ENCODE results near the gene SLC14A1.

The SLC14A1 gene

DNA sequence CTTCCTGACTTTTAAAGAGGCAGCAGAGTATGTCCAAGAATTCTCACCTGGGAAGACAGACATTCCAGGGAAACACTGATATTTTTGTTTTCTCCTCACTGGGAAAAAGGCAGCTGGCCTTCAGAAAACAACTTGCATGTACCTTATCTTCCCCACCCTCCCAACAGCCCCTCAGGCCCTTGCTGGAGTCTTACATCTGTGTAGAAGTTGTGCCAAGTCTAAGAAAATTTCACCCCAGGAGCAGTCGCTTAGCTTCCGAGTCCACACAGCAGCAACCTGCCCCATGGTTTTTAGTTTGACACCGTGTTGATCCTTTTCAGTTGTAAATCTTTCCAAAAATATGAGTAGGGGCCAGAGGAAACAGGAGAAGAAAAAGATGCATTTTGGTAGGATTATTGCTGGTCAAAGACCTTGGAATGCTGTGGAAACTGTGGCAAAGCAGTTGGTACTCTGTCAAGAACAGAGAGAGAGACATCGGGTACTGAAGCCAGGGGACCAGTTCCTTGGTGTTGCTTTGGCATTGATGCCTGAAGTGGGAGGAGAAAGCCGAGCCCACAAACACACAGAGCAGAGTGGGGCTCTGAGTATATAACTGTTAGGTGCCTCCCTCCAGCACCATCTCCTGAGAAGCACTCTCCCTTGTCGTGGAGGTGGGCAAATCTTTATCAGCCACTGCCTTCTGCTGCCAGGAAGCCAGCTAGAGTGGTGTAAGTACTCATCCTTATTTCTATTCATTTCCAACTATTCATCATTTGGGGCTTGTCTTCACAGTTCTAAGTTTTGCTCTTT, at the start of gene SLC14A1:
Gene SLC14A1, plus strand, starts transcription at position 615 of the 789 bp plus-strand sequence. CDS start 6,140 bp downstream, outside the sequence.
- no peak for DNase-seq (ENCODE audit: low read depth in 2 of 2)

- DNase-seq (ENCODE audit: low read depth in 2 of 2): no peak
These were observed 46.6 kb upstream of the SLC14A1 start for GRCh38 chr18:45677276-45677807.

DNA sequence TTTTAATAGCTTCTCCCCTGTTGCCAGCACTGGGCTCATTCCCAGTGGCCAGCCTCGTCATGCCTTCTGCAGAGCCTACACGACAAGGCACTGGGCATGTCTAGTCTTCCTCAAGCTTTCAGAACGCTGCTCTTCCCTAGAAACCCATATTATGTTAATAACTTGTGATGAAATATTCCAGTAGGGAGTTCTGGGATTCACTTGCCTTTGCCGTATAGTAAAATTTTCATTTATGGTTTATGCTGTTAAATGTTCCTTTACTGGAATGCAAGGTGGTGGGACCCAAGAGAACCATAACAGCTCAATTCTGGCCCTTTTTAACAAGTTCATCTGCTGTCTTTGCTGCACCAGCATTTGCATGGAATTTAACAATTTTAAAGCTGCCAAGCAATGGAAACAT, 45.5 kb upstream of the SLC14A1 start:
- DNase-seq (ENCODE audit: low read depth in 2 of 2): no peak

DNA sequence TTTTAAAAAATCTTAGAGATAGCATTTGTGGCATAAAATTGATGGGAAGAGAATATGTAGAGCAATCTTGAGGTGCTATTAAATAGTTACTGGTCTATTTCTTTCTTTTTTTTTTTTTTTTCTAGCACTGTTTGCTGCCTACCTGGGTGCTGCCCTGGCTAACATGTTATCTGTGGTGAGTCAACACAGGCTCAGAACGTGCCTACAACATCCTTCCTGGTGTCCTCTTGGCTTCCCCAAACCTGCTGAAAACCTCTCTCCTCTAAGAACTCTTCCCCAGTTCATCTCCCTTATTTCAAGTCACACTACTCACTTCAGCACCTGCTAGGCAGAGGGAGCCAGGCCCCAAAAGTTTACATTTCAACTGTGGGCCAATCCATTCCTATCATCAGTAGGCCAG, 45.1 kb upstream of the SLC14A1 start:
- DNase-seq (ENCODE audit: low read depth in 2 of 2): no peak

DNA sequence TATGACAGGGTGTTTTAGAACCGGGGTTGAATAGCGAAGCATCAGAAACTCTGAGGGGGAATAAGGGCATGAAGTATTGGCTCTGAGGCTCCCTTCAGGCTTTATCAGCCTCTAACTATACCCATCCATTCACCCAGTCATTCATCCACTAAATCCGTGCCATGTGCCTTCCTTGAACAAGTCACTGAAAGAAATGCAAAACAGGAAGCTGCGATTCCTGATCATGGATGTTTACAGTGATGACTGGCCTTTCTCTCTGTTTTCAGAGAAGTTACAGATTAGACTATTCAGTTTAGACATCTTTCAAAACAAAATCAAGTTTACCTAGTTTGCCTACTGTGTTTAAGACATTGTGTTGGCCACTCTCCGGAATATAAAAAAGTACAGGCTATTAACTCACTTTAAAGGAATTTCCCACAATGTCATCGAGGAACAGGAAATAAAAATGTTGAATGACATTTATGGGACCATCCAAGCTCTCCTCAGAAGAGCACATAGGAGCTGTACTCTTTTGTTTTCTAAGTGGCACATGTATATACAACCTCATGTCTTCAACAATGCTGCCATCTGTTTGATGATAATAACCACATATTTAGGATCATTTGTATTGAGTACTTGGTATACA, 43.8 kb upstream of the SLC14A1 start:
- no peak for DNase-seq (ENCODE audit: low read depth in 2 of 2)

- DNase-seq (ENCODE audit: low read depth in 2 of 2): no peak
These were observed 41.8 kb upstream of the SLC14A1 start for GRCh38 chr18:45682181-45682580.

DNA sequence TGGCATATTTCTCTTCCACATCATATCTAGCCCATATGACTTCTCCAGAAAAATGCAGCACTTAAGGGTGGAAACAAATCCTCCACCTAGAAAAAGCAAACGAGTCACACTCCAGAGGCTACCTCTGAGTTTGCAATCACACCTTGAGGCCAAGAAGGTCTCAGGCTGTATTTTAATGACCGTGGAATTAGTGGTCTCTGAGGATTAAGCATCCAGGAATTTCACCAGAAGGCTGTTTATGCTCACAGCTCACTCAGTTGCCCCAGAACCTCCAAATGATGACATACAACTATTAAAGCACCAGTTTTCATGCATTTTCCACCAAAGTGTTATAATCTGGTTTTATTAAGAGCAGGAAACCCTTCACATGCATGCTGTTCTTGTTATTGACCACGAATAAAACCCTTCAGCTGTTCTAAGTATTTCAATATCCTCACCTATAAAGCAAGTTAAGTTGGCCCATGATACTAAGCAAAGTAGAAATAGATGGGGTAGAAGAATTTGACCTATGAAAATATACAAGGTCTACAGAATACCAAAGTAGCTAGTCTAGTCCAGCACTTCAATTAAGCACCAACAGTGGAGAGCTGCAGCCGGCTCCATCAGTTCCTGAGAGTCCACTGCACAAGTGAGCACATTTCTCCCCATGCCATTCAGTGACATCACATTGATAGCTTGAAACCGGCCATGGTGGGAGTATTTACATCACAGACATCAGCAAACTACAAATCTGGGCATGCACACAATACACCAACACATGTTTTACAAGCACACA, 39.5 kb upstream of the SLC14A1 start:
- peak in 1 of 2 experiments; percentile 12 for DNase-seq (ENCODE audit: low read depth in 2 of 2)

DNA sequence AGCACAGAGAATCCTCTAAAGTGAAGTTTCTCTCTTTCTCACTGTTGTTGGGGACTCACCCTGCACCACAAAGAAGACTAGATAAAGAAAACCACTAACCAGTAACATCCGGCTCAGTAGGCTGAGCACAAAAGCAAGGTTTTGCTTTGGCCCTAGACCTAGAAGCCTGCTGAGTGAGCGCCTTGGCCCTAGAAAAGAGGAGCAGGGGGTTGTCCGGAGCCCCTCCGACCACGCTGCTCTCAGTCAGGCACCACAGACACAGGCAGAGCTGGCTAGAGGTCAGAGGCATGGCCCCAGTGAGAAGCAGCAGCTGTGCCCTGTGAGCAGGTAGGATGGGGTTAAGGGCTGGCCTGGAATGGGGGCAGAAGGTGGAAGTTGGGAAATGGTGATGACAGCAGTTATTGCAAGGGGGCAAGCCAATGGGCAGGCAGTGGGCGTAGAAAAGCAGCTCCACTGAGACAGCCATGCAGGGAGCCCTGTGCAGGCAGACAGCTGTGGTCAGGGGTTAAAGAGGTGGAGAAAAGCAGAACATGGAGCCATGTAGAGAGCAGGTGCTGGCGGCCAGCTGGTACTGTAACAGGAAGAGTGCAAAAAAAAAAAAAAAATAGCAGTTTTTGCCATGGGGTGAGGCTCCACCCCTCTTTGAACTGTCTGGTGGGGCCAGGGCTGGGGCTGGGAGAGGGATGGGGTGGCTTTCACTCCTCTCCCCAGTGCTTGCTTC, 36.9 kb upstream of the SLC14A1 start:
- DNase-seq (ENCODE audit: low read depth in 2 of 2): no peak

DNA sequence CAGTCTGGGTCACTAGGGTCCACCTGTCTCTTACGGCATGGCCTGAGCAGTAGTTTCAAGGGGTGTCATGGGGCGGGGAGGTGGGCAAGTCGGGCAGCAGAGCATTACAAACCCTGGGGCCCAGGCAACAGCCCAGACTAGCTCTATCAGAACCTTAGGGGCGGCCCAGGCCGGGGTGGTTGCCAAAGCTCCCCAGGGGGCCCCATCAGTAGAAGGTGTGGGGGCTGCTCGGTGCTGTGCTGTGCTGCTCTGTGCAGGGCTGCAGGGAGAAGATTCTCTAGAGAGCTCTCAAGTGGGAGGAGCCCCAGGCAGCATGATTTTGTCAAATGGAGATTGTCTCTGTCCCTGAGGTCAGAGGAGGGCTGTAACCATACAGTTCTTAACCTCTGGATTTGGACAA, 36.4 kb upstream of the SLC14A1 start:
- DNase-seq (ENCODE audit: low read depth in 2 of 2): no peak

- peak in 1 of 2 experiments; percentile 9 for DNase-seq (ENCODE audit: low read depth in 2 of 2)
These were observed 35.9 kb upstream of the SLC14A1 start for GRCh38 chr18:45688113-45688512.

DNA sequence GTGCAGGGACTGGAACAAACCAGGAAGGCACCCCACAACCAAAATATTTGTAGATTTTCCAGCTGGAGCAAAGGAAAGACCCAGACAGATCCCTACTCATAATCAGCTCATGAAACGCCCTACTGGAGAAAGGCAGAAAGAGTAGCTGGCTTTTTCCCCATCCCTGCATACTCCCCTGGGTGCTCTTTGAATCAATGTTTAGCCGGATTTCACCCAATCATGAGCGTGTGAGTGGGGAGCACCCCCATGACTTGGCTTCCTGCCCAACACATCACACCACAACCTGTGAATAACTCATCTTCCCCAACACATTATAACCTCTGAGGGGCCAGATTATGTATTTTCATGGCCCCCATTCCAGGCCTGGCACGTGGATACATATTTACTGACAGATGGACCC, 35.1 kb upstream of the SLC14A1 start:
- peak in 1 of 2 experiments; percentile 10 for DNase-seq (ENCODE audit: low read depth in 2 of 2)

GRCh38 chr18:45689396-45689795, 34.6 kb upstream of the SLC14A1 start:
- no peak for DNase-seq (ENCODE audit: low read depth in 2 of 2)

- DNase-seq (ENCODE audit: low read depth in 2 of 2): peak; percentile 55 to 65
These were observed 32.8 kb upstream of the SLC14A1 start for GRCh38 chr18:45690975-45691815.

GRCh38 chr18:45691816-45692179, 32.2 kb upstream of the SLC14A1 start:
- DNase-seq (ENCODE audit: low read depth in 2 of 2): no peak

DNA sequence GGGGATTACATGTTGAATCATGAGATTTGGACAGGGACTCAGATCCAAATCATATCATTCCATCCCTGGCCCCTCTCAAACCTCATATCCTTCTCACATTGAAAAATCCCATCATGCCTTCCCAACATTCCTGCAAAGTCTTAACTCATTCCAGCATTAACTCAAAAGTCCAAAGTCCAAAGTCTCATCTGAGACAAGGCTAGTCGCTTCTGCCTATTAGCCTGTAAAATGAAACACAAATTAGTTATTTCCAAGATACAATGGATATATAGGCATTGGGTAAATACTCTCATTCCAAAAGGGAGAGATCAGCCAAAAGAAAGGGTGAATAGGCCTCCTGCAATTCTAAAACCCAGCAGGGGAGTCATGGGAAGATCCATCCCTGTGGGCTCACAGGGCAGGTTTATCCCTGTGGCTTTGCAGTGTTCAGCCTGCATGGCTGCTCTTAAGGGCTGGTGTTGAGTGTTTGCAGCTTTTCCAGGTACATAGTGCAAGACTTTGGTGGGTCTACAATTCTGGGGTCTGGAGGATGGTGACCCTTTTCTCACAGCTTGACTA, 21.2 kb upstream of the SLC14A1 start:
- no peak for DNase-seq (ENCODE audit: low read depth in 2 of 2)

DNA sequence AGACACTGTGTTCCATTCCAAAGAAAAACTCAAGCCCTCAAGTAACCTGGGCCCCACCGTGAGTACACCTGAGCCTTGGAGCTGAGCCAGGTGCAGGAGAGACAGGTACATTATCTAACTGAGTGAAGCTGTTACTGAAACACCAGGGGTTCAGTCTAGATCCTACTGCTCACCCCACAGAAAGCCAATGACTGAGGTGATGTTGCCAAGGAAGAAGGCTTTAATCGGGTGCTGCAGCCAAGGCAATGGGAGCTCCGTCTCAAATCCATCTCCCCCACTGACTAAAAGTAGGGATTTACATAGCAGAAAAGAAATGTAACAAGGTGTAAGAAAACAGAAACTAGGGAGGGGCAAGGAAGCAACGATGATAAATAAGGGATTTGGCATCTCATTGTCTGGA, 15.2 kb upstream of the SLC14A1 start:
- DNase-seq (ENCODE audit: low read depth in 2 of 2): no peak

- DNase-seq (ENCODE audit: low read depth in 2 of 2): no peak
These were observed 11.9 kb upstream of the SLC14A1 start for GRCh38 chr18:45712061-45712460.

GRCh38 chr18:45713239-45713638, 10.7 kb upstream of the SLC14A1 start:
- DNase-seq (ENCODE audit: low read depth in 2 of 2): no peak

GRCh38 chr18:45715212-45715780, 8.7 kb upstream of the SLC14A1 start:
- DNase-seq (ENCODE audit: low read depth in 2 of 2): no peak

DNA sequence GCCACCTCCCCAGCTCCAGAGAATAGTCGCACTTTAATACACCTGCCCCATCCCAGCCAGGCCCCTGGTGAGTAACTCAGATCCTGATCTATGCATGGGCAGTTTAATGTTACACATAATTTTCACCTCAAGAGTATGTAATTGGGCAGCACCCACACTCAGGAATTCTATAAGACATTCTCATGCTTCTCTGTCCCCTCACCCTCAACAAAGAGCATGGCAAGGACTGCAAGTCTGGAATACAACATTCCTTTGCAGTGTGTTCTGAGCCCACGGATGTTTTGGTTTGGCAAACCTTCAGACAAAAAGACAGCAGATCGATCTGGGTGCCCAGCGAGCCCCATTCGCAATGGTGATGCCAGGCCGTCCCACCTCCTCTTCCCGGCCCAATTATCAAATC, 4.9 kb upstream of the SLC14A1 start:
- DNase-seq (ENCODE audit: low read depth in 2 of 2): no peak

All from fibroblast of skin of left quadriceps (primary cell).